Activated CD4-positive, alpha-beta T cell treated with anti-CD3 and anti-CD28 coated beads for 24 hours (primary cell): ENCODE results near the gene DRAP1.

Experiments used
- DNase-seq, 2 donors: peaks; one replicate each; pipeline ENCODE4 v3.0.0-alpha.2; 2020; ENCODE audit warnings: low read depth in 2 of 2

The DRAP1 gene

DNA sequence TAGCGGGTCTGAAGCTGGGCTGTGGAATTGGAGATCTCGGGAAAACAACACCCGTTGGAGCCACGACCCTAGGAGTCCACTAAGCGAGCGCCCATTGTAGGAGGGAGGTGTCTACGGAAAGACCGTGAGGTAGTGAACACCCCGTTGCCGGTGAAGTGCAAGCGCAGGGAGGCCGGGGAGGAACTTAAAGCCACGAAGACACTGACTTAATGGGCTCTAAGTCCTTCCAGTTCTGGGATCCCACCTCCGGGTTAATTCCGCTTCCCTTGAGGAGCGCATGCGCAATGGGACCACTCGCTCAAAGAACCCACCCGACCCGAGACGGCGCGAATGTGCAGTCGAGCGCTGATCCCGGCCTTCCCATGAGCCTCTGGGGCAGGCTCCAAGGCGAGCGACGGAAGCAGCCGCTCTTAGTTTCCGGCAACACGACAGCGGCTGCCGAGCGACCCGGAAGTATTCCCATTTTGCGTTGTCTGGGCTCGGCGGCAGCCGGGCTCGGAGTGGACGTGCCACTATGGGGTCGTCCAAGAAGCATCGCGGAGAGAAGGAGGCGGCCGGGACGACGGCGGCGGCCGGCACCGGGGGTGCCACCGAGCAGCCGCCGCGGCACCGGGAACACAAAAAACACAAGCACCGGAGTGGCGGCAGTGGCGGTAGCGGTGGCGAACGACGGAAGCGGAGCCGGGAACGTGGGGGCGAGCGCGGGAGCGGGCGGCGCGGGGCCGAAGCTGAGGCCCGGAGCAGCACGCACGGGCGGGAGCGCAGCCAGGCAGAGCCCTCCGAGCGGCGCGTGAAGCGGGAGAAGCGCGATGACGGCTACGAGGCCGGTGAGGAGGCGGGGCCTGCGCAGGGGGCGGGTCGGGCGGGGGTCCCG lies 42.3 kb downstream of the DRAP1 start, which contains the start of gene SART1:
SART1 (plus strand) TSS at position 468 of the 874 bp plus-strand sequence; CDS start at position 515, 47 bp downstream.
- peak; percentile 92 to 93 for DNase-seq

DNA sequence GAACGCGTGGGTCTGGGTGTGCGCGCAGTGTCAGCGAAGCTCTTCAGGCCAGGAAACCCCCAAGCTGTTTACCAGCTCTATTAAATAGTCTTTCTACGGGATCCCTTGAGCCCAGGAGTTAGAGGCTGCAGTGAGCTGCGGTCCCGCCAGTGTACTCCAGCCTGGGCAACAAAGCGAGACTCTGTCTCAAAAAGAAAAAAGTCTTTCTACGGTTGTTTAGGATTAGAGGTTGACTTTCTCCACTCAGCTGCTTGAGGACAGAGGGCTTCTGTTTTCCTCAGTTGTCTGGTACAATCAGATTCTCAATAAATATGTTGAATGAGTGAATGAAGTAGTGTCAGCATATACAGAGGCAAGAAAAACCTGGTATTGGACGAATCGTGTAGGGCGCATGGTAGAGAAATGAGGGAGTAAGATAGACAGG lies 42.9 kb downstream of the DRAP1 start:
- DNase-seq: no peak

DNA sequence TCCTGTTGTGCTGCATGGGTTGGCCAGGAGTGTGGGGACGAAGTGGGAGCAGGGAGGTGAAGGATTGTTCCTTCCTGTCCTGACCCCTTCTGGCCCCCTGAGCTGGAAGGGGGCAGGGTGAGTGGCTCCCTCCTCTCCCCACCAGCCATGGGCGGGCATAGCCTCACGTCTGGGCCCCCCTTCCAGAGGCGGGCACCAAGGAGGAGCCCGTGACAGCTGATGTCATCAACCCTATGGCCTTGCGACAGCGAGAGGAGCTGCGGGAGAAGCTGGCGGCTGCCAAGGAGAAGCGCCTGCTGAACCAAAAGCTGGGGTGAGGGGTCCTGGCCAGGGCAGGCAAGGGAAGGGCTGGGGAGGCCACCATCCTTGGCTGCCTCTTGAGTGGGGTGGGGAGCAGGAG lies 45.7 kb downstream of the DRAP1 start:
- DNase-seq: no peak

DNA sequence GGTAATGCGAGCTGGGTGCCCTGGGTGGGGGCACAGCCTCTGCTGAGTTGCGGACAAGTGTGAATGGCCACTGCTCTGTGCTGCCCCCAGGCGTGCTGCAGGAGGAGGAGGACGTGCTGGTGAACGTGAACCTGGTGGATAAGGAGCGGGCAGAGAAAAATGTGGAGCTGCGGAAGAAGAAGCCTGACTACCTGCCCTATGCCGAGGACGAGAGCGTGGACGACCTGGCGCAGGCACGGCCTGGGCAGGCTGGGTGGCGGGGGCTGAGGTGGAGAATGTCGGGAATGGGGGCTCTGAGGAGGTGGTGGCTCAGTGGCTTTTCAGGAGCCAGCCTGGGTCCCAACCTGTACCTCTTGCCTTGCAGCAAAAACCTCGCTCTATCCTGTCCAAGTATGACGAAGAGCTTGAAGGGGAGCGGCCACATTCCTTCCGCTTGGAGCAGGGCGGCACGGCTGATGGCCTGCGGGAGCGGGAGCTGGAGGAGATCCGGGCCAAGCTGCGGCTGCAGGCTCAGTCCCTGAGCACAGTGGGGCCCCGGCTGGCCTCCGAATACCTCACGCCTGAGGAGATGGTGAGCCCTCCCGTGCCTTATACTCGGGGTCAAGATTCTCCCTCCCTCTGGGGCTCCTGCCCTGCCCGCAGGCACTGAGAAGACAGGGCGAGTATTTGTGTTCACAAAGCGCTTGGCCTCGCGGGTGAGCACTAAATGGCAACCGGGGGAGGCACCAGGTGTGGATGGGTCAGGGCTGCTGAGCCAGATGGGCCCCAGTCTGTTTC lies 46.9 kb downstream of the DRAP1 start:
- DNase-seq: no peak

DNA sequence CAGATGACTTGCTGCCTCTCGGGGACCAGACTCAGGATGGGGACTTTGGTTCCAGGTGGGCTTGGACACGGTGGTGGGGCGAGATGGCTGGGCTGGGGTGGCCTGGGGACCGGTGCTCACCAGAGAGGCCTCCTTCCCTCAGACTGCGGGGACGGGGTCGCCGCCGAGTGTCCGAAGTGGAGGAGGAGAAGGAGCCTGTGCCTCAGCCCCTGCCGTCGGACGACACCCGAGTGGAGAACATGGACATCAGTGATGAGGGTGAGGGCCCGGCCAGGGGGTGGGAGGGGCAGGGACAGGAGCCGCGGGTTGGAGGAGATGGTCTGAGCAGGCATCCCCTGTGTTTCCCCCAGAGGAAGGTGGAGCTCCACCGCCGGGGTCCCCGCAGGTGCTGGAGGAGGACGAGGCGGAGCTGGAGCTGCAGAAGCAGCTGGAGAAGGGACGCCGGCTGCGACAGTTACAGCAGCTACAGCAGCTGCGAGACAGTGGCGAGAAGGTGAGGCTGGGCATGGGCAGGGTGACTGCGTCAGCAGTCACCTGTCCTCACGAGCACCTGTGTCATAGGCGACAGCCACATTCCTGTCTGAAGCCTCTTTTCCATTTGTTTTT lies 48.2 kb downstream of the DRAP1 start:
- DNase-seq: no peak

DNA sequence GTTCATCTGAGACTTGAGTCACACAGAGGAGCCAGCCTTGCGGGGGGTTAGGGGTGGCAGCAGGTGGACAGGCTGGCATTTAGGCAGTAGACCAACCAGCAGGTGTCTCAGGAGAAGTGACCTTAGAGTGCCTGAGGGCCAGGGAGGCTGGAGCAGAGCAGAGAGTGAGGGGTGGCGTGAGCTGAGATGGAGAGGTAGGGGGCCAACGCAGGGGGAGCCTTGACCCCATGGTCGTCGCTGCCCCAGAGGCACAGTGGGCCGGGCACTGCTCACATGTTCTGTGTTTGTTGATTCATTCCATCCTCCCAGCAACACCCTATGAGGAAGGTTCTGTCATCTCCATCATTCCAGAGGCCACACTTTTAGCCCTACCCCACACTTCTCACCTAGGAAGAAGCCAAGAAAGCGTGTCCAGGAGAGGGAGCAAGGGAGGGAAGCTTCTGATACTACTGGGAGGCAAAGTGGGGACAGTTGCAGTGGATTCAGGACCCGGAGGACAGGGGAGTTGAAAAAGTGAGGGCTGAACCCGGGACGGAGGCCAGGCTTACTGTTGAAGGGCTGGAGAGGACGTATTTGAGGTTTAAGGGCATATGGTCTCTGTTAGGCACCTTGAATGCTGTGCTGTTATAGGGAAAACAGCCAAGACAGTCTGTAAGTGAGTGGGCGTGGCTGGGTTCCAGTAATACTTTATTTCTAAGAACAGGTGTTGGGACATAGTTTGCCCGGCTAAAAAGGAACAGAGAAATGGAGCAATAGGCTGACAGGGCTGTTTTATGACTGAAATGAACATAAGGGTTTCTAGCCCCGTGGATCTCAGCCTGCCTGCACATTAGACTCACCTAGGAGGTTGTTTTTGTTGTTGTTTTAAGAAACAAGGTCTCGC lies 49.6 kb downstream of the DRAP1 start:
- DNase-seq: no peak
